Activated T-cell treated with anti-CD3 and anti-CD28 coated beads, Interleukin-2, amount 50 U/mL, for 72 hours (primary cell): ENCODE data around the gene ZNF276. TPM values are rescaled to one million over a fixed set of nuclear protein-coding genes. Genes with fewer than 3 reads are reported as not detected.
A peak's percentile ranks its signal among the peaks of the same experiment; 100 is the strongest.
"Not testable (repeated sequence)": the region's sequence is repeated elsewhere in the genome, so short reads cannot be mapped to it uniquely, and the experiment has no call there.

Experiments used
- ATAC-seq, 2 donors: fragments of 150-1000 bp; cut with Tn5 transposase; replicated peaks in 1 of 2; 2 replicates each; pipeline ENCODE4 v1.10.0; 2021; ENCODE audit warnings: moderate library complexity in 2 of 2, mild to moderate bottlenecking in 1 of 2
- DNase-seq, 2 donors: peaks; one replicate each; pipeline ENCODE4 v3.0.0; 2021 to 2022; ENCODE audit warnings: mixed read lengths in 1 of 2
- H3K27ac Mint-ChIP-seq: one replicate; pipeline ENCODE4 v1.8.0; 2022; ENCODE audit warnings: mild to moderate bottlenecking, moderate library complexity, mixed read lengths
- H3K27me3 Mint-ChIP-seq: one replicate; pipeline ENCODE4 v1.8.0; 2022; ENCODE audit warnings: low read depth, mixed read lengths
- H3K36me3 Mint-ChIP-seq, 2 donors: one replicate each; pipeline ENCODE4 v1.8.0; 2022; ENCODE audit warnings: mixed read lengths in 2 of 2, mild to moderate bottlenecking in 1 of 2; ENCODE audit not compliant: insufficient read depth in 2 of 2
- H3K4me1 Mint-ChIP-seq: one replicate; pipeline ENCODE4 v1.8.0; 2022; ENCODE audit warnings: low read depth, mixed read lengths
- H3K4me3 Mint-ChIP-seq, 2 donors: one replicate each; pipeline ENCODE4 v1.8.0; 2022; ENCODE audit warnings: mild to moderate bottlenecking in 2 of 2, mixed read lengths in 2 of 2, moderate library complexity in 2 of 2
- H3K9me3 Mint-ChIP-seq, 2 donors: one replicate each; pipeline ENCODE4 v1.8.0; 2022; ENCODE audit warnings: mixed read lengths in 2 of 2
- total RNA-seq, 2 donors: library from RNA; stranded (reverse); gene quantifications; one replicate each; pipeline ENCODE4 v1.2.3, GENCODE V29; 2022

ZNF276 gene
- total RNA-seq, 2 donors from 2014 or later, result 27.1 to 31.1 TPM

- H3K27me3 Mint-ChIP-seq, H3K9me3 Mint-ChIP-seq, DNase-seq, H3K27ac Mint-ChIP-seq, H3K36me3 Mint-ChIP-seq, ATAC-seq: not testable (repeated sequence)
- Mint-ChIP-seq H3K4me1 (peaks cover 21% of the 10 kb centered on the region), H3K4me3 (peak overlapping the region; percentile 84 to 85)
Observed at GRCh38 chr16:89699629-89700099, 21.7 kb upstream of the ZNF276 start.

DNA sequence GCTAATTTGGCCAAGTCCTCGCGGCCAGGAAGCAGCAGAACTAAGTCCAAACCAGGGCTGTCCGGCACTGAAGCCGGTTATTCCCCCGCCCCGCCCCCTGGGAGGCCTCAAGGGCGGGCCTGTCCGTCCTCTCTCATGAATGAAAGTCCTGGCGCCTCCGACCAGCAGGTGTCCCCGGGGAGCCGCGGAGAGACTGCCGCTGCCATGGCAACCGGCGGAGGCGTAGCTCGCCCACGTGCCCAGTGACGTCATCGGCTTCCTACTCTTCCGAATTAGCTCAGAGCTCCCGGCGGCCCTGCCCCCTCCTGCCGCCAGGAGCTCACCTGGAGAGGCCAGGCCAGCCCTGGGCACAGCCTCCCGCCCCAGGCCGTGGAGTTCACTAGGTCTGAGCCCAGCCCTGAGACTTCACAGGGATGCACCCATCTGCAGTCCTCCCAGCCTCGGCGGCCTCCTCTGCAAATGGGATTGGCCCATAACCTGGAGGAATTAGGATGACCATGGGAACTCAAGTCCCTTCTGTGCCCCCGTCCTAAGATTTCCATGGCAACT lies 21.2 kb upstream of the ZNF276 start:
- no peaks in the 10 kb centered on the region for H3K27me3 Mint-ChIP-seq
- peak; percentile 31 to 38 for ATAC-seq
- H3K4me1 Mint-ChIP-seq, result peaks cover 21% of the 10 kb centered on the region
- DNase-seq, result peak; percentile 97
- no peak overlapping the region for H3K27ac Mint-ChIP-seq
- peak overlapping the region; percentile 84 to 85 for H3K4me3 Mint-ChIP-seq
- H3K36me3 Mint-ChIP-seq, result no peaks in the 10 kb centered on the region
- H3K9me3 Mint-ChIP-seq, result no peaks in the 10 kb centered on the region

DNA sequence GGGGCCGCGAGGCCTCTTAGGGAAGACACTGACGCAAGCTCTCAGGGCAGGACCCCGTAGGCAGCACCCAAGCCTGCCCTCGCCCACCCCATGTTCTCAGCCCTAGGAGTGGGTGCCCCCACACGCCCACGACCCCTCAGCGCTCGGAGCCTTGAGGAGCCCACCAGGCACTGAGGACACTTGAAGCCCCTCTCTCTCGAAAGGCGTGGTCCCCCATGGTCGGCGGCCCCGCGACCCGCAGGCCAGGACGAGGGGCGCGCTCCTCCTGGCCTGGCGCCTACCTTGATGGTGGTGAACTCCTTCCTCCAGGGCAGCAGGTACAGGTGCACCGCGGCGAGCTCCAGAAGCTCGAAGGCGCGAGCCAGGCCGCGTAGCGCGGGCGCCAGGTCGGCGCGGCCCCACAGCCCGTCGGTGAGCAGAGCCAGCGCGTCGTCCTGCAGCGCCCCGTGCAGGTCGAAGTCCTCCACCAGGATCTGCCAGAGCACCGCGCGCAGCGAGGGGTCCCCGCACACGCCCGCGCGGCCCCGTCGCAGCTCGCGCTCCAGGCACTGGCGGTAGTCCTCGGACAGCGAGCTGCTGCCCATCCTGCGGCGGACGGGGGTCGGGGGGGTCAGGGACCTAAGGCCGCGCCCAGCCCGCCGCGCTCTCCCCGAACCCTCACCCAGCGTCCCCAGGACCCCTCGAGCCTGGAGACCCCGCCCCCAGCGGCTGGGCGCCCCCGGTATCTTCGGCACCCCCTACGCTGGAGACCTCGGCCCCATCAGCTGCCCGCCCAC lies 20.5 kb upstream of the ZNF276 start:
- ATAC-seq (peak; percentile 46 to 49), DNase-seq (peak; percentile 76 to 77)
- Mint-ChIP-seq H3K36me3 (no peaks in the 10 kb centered on the region), H3K4me1 (peaks cover 22% of the 10 kb centered on the region), H3K9me3 (no peaks in the 10 kb centered on the region), H3K27ac (no peak overlapping the region), H3K27me3 (no peaks in the 10 kb centered on the region), H3K4me3 (peak overlapping the region; percentile 84 to 85)

DNA sequence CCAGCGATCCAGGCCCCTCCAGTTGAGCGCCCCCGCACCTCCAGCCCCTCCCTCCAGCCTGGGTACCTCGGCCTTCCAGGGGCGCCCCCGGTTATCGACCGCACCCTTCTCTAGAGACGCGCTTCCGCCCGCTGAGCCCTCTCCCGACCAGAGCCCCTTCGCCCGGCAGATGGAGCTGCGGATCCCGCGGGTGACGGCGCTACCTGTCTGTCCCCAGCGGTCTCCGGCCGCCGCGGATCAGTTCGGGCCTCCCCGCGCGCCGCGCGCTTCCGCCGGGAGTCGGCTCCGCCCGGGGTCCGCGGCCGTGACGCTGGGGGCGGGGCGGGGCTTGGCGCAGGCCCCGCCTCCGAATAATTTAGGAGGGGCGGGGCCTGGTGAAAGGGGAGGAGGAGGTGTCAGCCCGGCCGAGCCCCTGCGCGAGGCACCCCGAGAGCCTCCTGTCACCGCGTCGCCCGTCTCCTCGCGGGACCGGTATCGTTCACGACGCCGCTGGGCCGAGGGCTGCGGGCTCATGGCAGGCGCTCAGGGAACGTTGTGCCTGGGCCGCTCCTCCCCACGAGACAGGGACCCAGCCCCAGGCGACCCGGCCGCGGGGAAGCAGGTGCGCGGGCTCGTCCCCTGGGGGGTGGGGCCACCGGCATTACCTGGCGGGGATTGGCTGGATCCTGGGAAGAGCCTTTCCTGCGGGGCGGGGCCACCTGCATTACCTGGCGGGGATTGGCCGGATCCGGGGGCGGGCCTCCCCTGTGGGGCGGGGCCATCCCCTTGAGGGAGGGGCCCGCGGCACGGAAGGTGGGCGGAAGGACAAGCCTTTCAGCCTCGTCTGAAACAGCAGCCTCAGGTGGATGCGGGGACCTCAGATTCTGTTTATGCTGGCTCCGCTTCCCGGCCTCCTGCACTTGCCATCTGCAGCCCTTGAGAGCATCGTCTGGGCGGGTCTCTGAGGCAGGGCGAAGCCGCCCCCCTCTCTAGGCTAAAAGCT lies 19.6 kb upstream of the ZNF276 start, which contains the start of gene SPATA2L:
SPATA2L (minus strand) TSS at position 281 of the 982 bp plus-strand sequence. CDS start 473 bp downstream, outside the sequence.
- no peaks in the 10 kb centered on the region for H3K27me3 Mint-ChIP-seq
- no peak within 1 kb of the TSS for H3K27ac Mint-ChIP-seq
- peak within 1 kb of the TSS; percentile 84 to 85 for H3K4me3 Mint-ChIP-seq
- no peaks in the 10 kb centered on the region for H3K9me3 Mint-ChIP-seq
- H3K36me3 Mint-ChIP-seq, result no peaks in the 10 kb centered on the region
- ATAC-seq (peak; percentile 77 to 78), DNase-seq (peak; percentile 98 to 99)
- peaks cover 23% of the 10 kb centered on the region for H3K4me1 Mint-ChIP-seq

GRCh38 chr16:89704281-89704680 lies 17.1 kb upstream of the ZNF276 start:
- H3K4me3 Mint-ChIP-seq, result no peak overlapping the region
- no peak overlapping the region for H3K27ac Mint-ChIP-seq
- ATAC-seq (no peak), DNase-seq (no peak)
- H3K4me1 Mint-ChIP-seq, result peaks cover 19% of the 10 kb centered on the region
- no peaks in the 10 kb centered on the region for H3K9me3 Mint-ChIP-seq
- H3K27me3 Mint-ChIP-seq, result no peaks in the 10 kb centered on the region
- H3K36me3 Mint-ChIP-seq, result no peaks in the 10 kb centered on the region

- H3K27me3 Mint-ChIP-seq, result no peaks in the 10 kb centered on the region
- peaks cover 17% of the 10 kb centered on the region for H3K4me1 Mint-ChIP-seq
- H3K9me3 Mint-ChIP-seq, result no peaks in the 10 kb centered on the region
- no peak overlapping the region for H3K4me3 Mint-ChIP-seq
- no peak overlapping the region for H3K27ac Mint-ChIP-seq
- H3K36me3 Mint-ChIP-seq, result no peaks in the 10 kb centered on the region
- no peak for ATAC-seq
- no peak for DNase-seq
Observed at GRCh38 chr16:89705006-89705405, 16.3 kb upstream of the ZNF276 start.

- ATAC-seq (no peak), DNase-seq (no peak)
- Mint-ChIP-seq H3K9me3 (no peaks in the 10 kb centered on the region), H3K36me3 (no peaks in the 10 kb centered on the region), H3K27ac (no peak overlapping the region), H3K4me1 (peaks cover 15% of the 10 kb centered on the region), H3K27me3 (no peaks in the 10 kb centered on the region), H3K4me3 (peak overlapping the region; percentile 36 to 70)
Observed at GRCh38 chr16:89706518-89707260, 14.6 kb upstream of the ZNF276 start.

GRCh38 chr16:89707695-89708094 lies 13.6 kb upstream of the ZNF276 start:
- Mint-ChIP-seq H3K4me1 (peaks cover 9% of the 10 kb centered on the region), H3K27ac (no peak overlapping the region), H3K9me3 (no peaks in the 10 kb centered on the region), H3K36me3 (no peaks in the 10 kb centered on the region), H3K4me3 (no peak overlapping the region), H3K27me3 (no peaks in the 10 kb centered on the region)
- DNase-seq (no peak), ATAC-seq (no peak)

- no peak for DNase-seq
- Mint-ChIP-seq H3K4me3 (no peak overlapping the region), H3K27ac (no peak overlapping the region), H3K9me3 (no peaks in the 10 kb centered on the region), H3K4me1 (peaks cover 8% of the 10 kb centered on the region), H3K36me3 (no peaks in the 10 kb centered on the region), H3K27me3 (no peaks in the 10 kb centered on the region)
- no peak for ATAC-seq
Observed at GRCh38 chr16:89708481-89708931, 12.8 kb upstream of the ZNF276 start.

DNA sequence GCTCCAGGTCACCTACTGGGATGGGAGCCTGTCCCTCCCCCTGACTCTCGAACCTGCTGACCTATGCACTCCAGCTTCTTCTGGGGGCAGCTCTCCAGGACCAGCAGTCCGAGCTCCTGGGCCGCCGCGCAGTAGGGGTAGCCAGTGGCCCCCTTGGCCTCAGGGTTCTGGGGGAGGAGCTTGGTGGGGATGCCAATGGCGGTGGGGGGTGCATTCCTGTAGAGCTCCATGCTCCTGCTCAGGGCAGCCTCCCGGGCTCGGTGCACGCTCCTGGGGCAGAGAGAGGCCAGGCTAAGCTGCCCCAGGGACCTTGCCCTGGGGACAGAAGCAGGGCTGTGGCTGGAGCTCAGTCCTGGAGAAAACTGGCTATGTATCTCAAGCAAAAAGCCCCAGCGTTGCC lies 12.2 kb upstream of the ZNF276 start:
- peaks cover 0 to 2% of the 10 kb centered on the region in 2 donors for H3K36me3 Mint-ChIP-seq

GRCh38 chr16:89709716-89710432 lies 11.5 kb upstream of the ZNF276 start:
- Mint-ChIP-seq H3K27ac (no peak overlapping the region), H3K9me3 (no peaks in the 10 kb centered on the region), H3K36me3 (peaks cover under 1 to 5% of the 10 kb centered on the region in 2 donors), H3K27me3 (no peaks in the 10 kb centered on the region), H3K4me1 (peaks cover 19% of the 10 kb centered on the region), H3K4me3 (peak overlapping the region in 1 of 2 donors; percentile 40)
- no peak for ATAC-seq
- DNase-seq, result no peak

More for the DNA sequence above, 12.2 kb upstream of the ZNF276 start:
- peaks cover 12% of the 10 kb centered on the region for H3K4me1 Mint-ChIP-seq
- H3K27ac Mint-ChIP-seq, result no peak overlapping the region
- H3K27me3 Mint-ChIP-seq, result no peaks in the 10 kb centered on the region
- no peak overlapping the region for H3K4me3 Mint-ChIP-seq
- H3K9me3 Mint-ChIP-seq, result no peaks in the 10 kb centered on the region
- no peak for DNase-seq
- no peak for ATAC-seq
